HepG2 (cell line): ENCODE results near the gene STK11. TPM values are rescaled to one million over a fixed set of nuclear protein-coding genes. Genes with fewer than 3 reads are reported as not detected.

Source experiments
- BHLHE40 ChIP-seq: IDR thresholded peaks from 2 replicates; pipeline ENCODE4 v1.6.1; 2011; ENCODE audit warnings: low read length, improper control_type of control experiment
- EEA1 ChIP-seq: sonication (generic); formaldehyde crosslinking; IDR thresholded peaks from 2 replicates; pipeline ENCODE4 v1.5.1; 2020; ENCODE audit warnings: mild to moderate bottlenecking, missing genetic modification reagents, borderline replicate concordance
- FOXO1 ChIP-seq: sonication (generic); formaldehyde crosslinking; IDR thresholded peaks from 2 replicates; pipeline ENCODE4 v1.4.0; 2020; ENCODE audit warnings: missing genetic modification reagents
- KLF11 ChIP-seq: IDR thresholded peaks from 2 replicates; pipeline ENCODE4 v1.6.1; 2016; ENCODE audit warnings: missing compliant biosample characterization
- MTF1 ChIP-seq: sonication (generic); formaldehyde crosslinking; IDR thresholded peaks from 2 replicates; pipeline ENCODE4 v1.5.0; 2020; ENCODE audit warnings: missing genetic modification reagents
- MXD4 ChIP-seq: IDR thresholded peaks from 2 replicates; pipeline ENCODE4 v1.6.1; 2016; ENCODE audit warnings: mild to moderate bottlenecking, missing biosample characterization, missing genetic modification reagents
- POLR2AphosphoS5 ChIP-seq: IDR thresholded peaks from 2 replicates; pipeline ENCODE4 v1.6.1; 2012; ENCODE audit warnings: low read depth, low read length
- PTBP1 ChIP-seq: fragments of 200-400 bp; formaldehyde crosslinking; IDR thresholded peaks from 2 replicates; pipeline ENCODE4 v1.6.1; 2018; ENCODE audit warnings: low read length, low read depth; ENCODE audit not compliant: poor library complexity, severe bottlenecking
- ZNF329 ChIP-seq: sonication (generic); formaldehyde crosslinking; IDR thresholded peaks from 2 replicates; pipeline ENCODE4 v1.9.0; 2021; ENCODE audit warnings: low read depth, mild to moderate bottlenecking, missing genetic modification reagents
- ZNF33A ChIP-seq: sonication (generic); formaldehyde crosslinking; IDR thresholded peaks from 2 replicates; pipeline ENCODE4 v1.5.1; 2020; ENCODE audit warnings: missing genetic modification reagents, mild to moderate bottlenecking, moderate library complexity, borderline replicate concordance
- ZNF34 ChIP-seq: sonication (generic); formaldehyde crosslinking; IDR thresholded peaks from 2 replicates; pipeline ENCODE4 v1.4.0; 2020; ENCODE audit warnings: mild to moderate bottlenecking, missing genetic modification reagents, borderline replicate concordance
- ZNF589 ChIP-seq: sonication (generic); formaldehyde crosslinking; conservative IDR thresholded peaks from 2 replicates; pipeline ENCODE4 v1.8.0; 2022; ENCODE audit warnings: mild to moderate bottlenecking, moderate library complexity, missing genetic modification reagents
- polyA plus RNA-seq, 8 experiments: library from polyadenylated mRNA; depleted of rRNA in 3 of 8; stranded (reverse) in 7 of 8; unstranded in 1 of 8; fragments of >200 nt; fragmentation: Illumina TruSeq in 4 of 8; extraction: Trizol in 4 of 8; gene quantifications; 2 replicates each; pipeline versions ENCODE4 v1.2.1 to v1.2.3, GENCODE V29; 2011 to 2016; ENCODE audit warnings: low read depth in 4 of 8, missing spikeins in 1 of 8, mixed read lengths in 1 of 8; ENCODE audit not compliant: insufficient read depth in 1 of 8
- total RNA-seq, 5 experiments: library from RNA; depleted of rRNA; stranded (reverse); fragments of >200 nt; fragmentation: Illumina TruSeq; extraction: Trizol; gene quantifications; 2 replicates each; pipeline ENCODE4 v1.2.3, GENCODE V29; 2016; ENCODE audit warnings: low read depth in 1 of 5
- TF ChIP-seq, protein P1 (sequence below): sonication (generic); formaldehyde crosslinking; IDR thresholded peaks from 2 replicates; pipeline ENCODE4 v1.4.0; 2020; ENCODE audit warnings: mild to moderate bottlenecking, missing genetic modification reagents
- TF ChIP-seq, protein P2 (sequence below): sonication (generic); formaldehyde crosslinking; IDR thresholded peaks from 2 replicates; pipeline ENCODE4 v1.8.1; 2022; ENCODE audit warnings: mild to moderate bottlenecking, missing genetic modification reagents
- TF ChIP-seq, protein P3 (sequence below): sonication (generic); formaldehyde crosslinking; IDR thresholded peaks from 2 replicates; pipeline ENCODE4 v1.4.0; 2020; ENCODE audit warnings: mild to moderate bottlenecking, missing genetic modification reagents
- TF ChIP-seq, protein P4 (sequence below), 2 experiments: fragments of 450-650 bp in 1 of 2; sonication (generic) in 1 of 2; formaldehyde crosslinking in 1 of 2; IDR thresholded peaks; 2 replicates each; pipeline versions ENCODE4 v1.6.1 to v1.8.0; 2016 to 2022; ENCODE audit warnings: antibody characterized with exemption in 1 of 2, mild to moderate bottlenecking in 1 of 2, missing genetic modification reagents in 1 of 2
- TF ChIP-seq, protein P5 (sequence below): sonication (generic); formaldehyde crosslinking; IDR thresholded peaks from 2 replicates; pipeline ENCODE4 v1.8.1; 2023; ENCODE audit warnings: missing genetic modification reagents, mild to moderate bottlenecking, borderline replicate concordance

STK11 gene
- total and polyA plus RNA-seq, 2 of the 13 experiments (the other 11 are each of a cell fraction or from before 2014, with no cell fraction given), result 27.5 to 43.6 TPM

DNA sequence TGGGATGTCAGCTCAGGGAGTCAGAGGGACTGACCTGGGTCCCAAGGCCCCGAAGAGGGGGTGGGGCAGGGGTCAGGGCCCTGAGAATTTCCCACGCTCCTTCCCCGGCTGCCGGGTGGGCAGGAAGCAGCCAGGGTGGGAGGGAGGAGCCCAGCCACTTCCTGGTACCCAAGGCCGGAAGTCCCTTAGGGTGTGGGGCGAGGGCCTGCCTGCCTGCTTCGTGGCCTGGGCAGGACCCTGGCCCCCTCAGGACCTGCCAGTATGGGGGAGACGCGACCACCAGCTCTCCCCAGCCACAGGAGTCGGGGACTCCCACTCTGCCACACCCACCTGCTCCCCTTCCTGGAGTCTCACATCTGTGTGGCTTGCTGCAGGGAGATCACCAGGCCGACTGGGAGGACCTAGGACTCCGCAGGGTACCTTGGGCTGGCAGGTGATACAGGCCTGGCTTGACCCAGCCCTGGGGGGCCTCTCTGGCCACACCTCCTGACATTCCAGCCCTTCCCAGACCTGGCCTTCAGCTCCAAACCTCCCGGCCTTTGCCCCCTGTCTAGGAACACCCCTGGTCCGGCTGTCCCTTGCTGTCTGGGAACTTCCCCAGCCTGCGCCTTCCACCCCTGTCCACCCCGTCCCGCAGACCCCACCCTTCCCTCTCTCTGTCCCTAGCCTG lies 53.8 kb downstream of the STK11 start (continued):
- TF ChIP-seq BHLHE40, result no peak; the same call in 1 of the 2 replicates
- peak; percentile 96 for TF ChIP-seq ZNF329 (CRISPR knock-in tag)
- TF ChIP-seq, protein P1, sequence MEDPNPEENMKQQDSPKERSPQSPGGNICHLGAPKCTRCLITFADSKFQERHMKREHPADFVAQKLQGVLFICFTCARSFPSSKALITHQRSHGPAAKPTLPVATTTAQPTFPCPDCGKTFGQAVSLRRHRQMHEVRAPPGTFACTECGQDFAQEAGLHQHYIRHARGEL (CRISPR knock-in tag), result no peak
- TF ChIP-seq POLR2AphosphoS5, result peak; percentile 93
- TF ChIP-seq MTF1 (CRISPR knock-in tag), result no peak
- no peak for TF ChIP-seq PTBP1
- TF ChIP-seq, protein P2, sequence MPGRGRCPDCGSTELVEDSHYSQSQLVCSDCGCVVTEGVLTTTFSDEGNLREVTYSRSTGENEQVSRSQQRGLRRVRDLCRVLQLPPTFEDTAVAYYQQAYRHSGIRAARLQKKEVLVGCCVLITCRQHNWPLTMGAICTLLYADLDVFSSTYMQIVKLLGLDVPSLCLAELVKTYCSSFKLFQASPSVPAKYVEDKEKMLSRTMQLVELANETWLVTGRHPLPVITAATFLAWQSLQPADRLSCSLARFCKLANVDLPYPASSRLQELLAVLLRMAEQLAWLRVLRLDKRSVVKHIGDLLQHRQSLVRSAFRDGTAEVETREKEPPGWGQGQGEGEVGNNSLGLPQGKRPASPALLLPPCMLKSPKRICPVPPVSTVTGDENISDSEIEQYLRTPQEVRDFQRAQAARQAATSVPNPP (CRISPR knock-in tag), result no peak
- TF ChIP-seq, protein P3, sequence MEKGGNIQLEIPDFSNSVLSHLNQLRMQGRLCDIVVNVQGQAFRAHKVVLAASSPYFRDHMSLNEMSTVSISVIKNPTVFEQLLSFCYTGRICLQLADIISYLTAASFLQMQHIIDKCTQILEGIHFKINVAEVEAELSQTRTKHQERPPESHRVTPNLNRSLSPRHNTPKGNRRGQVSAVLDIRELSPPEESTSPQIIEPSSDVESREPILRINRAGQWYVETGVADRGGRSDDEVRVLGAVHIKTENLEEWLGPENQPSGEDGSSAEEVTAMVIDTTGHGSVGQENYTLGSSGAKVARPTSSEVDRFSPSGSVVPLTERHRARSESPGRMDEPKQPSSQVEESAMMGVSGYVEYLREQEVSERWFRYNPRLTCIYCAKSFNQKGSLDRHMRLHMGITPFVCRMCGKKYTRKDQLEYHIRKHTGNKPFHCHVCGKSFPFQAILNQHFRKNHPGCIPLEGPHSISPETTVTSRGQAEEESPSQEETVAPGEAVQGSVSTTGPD (CRISPR knock-in tag), result no peak
- TF ChIP-seq ZNF589 (CRISPR knock-in tag), result no peak; the same call in 1 of the 2 replicates
- peak; percentile 19; the same call in 1 of the 2 replicates for TF ChIP-seq FOXO1
- TF ChIP-seq ZNF33A (CRISPR knock-in tag), result no peak; the same call in 1 of the 2 replicates
- TF ChIP-seq EEA1, result no peak
- peak; percentile 75; the same call in 1 of the 2 replicates for TF ChIP-seq MXD4 (CRISPR knock-in tag)
- TF ChIP-seq KLF11 (CRISPR knock-in tag), result no peak
- TF ChIP-seq ZNF34 (CRISPR knock-in tag), result 0 out of 2 replicates have a peak, but pooled peaks have one; percentile 26
- TF ChIP-seq, protein P4, sequence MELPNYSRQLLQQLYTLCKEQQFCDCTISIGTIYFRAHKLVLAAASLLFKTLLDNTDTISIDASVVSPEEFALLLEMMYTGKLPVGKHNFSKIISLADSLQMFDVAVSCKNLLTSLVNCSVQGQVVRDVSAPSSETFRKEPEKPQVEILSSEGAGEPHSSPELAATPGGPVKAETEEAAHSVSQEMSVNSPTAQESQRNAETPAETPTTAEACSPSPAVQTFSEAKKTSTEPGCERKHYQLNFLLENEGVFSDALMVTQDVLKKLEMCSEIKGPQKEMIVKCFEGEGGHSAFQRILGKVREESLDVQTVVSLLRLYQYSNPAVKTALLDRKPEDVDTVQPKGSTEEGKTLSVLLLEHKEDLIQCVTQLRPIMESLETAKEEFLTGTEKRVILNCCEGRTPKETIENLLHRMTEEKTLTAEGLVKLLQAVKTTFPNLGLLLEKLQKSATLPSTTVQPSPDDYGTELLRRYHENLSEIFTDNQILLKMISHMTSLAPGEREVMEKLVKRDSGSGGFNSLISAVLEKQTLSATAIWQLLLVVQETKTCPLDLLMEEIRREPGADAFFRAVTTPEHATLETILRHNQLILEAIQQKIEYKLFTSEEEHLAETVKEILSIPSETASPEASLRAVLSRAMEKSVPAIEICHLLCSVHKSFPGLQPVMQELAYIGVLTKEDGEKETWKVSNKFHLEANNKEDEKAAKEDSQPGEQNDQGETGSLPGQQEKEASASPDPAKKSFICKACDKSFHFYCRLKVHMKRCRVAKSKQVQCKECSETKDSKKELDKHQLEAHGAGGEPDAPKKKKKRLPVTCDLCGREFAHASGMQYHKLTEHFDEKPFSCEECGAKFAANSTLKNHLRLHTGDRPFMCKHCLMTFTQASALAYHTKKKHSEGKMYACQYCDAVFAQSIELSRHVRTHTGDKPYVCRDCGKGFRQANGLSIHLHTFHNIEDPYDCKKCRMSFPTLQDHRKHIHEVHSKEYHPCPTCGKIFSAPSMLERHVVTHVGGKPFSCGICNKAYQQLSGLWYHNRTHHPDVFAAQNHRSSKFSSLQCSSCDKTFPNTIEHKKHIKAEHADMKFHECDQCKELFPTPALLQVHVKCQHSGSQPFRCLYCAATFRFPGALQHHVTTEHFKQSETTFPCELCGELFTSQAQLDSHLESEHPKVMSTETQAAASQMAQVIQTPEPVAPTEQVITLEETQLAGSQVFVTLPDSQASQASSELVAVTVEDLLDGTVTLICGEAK (IDR thresholded peaks at IDR 0.05), result no peak
- TF ChIP-seq, protein P4 (CRISPR knock-in tag; IDR thresholded peaks at IDR 0.05), result peak; percentile 61
- TF ChIP-seq, protein P5, sequence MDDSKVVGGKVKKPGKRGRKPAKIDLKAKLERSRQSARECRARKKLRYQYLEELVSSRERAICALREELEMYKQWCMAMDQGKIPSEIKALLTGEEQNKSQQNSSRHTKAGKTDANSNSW (CRISPR knock-in tag), result no peak
